Measurements from ENCODE around the gene DHRS2.
A peak's percentile ranks its signal among the peaks of the same experiment; 100 is the strongest.
"Not testable (repeated sequence)": the region's sequence is repeated elsewhere in the genome, so short reads cannot be mapped to it uniquely, and the experiment has no call there.

Gene DHRS2, protein sequence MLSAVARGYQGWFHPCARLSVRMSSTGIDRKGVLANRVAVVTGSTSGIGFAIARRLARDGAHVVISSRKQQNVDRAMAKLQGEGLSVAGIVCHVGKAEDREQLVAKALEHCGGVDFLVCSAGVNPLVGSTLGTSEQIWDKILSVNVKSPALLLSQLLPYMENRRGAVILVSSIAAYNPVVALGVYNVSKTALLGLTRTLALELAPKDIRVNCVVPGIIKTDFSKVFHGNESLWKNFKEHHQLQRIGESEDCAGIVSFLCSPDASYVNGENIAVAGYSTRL

DNA sequence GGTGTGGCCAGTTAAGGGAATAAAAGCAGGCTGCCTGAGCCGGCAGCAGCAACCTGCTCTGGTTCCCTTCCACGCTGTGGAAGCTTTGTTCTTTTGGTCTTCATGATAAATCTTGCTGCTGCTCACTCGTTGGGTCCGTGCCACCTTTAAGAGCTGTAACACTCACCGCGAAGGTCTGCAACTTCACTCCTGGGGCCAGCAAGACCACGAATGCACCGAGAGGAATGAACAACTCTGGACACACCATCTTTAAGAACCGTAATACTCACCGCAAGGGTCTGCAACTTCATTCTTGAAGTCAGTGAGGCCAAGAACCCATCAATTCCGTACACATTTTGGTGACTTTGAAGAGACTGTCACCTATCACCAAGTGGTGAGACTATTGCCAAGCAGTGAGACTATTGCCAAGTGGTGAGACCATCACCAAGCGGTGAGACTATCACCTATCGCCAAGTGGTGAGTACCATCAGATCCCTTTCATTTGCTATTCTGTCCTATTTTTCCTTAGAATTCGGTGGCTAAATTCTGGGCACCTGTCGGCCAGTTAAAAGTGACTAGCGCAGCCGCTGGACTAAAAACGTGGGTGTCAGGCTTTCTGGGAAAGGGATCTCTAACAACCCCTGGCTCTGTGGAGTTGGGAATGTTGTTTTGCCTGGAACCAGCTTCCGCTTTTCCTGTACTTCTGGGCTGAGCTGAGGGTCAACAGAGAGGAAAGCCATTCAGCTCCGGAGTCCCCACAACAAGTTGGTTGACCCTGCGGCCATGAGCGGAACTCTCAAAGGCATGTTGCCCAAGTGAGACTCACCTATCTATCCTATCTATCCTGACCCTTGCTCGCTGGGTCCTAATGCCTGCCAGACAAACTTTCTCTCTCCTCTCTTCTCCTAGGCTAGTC lies at the start of gene DHRS2:
DHRS2 (plus strand) TSS at position 48 of the 895 bp plus-strand sequence. CDS start 2,501 bp downstream, outside the sequence.
- DNase-seq, result no peak

DNA sequence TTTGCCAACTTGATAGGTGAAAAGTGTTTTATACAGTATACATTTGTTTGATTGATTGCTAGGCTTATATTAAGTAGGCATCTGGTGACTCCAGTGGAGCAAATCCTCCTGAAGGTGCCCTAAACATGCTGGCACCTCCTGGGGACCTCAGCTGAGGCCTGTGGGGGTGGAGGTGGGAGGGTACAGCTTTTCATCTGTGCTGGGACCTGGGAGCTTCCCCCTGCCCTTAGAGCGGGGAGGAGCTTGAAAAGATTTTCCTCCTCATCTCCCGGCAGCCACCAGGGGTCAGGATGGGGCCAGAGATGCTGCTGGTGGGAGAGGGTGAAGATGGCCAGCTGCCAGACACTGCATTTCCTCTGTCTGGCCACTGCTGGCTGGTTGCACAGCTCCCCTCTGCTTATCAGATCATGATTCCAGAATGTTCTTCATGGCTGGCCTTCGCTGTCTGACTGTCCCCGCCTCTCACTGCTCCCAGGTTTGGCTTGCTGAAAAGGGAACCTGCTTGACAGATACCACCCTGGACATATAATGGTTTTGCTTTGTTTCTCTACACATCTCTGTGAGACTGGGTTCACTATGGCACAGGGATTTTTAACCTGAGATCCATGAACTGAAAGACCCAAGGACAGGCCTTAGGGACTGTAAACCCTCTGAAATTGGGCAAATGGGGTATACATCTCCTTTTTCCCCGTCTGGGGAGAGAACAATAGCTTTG lies 47.1 kb upstream of the DHRS2 start:
- peak; percentile 93 for DNase-seq

DNA sequence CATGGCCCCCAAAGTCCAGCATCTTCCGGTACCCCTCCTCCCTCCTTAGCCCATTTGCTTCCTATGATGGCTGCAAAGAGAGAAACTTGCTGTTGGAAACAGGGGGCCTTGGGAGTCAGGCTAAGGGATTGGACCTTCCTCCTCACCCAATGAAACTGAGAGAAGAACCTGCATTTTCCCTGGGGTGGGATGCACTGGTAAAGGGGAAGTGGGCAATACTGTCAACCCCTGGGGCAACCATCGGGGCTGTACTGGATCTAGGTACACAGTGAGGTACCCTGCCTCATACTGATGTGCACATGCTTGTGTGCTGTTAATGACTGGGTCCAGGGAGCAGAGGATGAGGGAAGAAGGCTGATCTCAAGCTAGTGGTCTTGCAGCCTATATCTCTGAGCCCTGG lies 46.6 kb upstream of the DHRS2 start:
- no peak for DNase-seq

DNA sequence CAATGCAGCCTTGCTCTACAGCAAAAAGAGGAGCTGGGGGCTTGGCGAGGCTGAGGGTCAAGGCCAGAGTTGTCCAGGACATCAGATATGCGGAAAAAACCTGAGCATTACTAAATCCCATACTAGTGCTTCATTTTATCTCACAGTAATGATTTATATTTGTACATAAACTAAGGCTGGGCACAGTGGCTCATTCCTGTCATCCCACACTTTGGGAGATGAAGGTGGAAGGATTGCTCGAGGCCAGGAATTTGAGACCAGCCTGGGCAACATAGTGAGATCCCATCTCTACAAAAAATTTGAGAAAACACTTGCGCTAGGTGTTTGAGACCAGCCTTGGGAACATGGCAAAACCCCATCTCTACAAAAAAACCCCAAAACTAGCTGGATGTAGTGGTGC lies 46.0 kb upstream of the DHRS2 start:
- DNase-seq, result no peak

DNA sequence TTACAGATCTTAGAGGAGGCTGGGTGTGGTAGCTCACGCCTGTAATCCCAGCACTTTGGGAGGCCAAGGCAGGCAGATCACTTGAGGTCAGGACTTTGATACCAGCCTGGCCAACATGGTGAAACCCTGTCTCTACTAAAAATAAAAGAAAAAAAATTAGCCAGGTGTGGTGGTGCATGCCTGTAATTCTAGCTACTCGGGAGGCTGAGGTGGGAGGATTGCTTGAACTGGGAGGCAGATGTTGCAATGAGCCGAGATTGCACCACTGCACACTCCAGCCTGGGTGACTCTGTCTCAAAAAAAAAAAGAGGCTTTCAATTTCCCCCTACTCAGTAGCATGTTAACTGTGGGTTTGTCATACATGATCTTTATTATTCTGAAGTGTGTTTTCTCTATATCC lies 42.0 kb upstream of the DHRS2 start:
- DNase-seq, result not testable (repeated sequence)

DNA sequence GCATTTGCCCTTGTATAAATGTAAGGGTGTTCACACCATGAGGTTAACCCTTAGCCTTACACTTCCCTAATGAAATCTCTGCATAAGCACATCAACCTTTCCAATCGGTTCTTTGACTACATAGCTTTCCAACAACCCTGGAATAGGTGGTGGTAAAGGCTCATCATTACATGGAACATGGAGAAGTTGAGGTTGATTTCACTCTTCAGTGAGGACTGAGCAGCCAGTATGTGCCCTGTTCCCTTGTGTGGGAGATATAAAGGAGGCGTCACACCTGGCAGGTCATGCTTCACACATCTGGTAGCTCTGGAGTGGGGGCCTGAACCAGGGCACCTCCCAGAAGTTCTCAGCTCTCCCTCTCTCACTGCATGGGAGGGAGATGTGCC lies 35.8 kb upstream of the DHRS2 start:
- no peak for DNase-seq

DNA sequence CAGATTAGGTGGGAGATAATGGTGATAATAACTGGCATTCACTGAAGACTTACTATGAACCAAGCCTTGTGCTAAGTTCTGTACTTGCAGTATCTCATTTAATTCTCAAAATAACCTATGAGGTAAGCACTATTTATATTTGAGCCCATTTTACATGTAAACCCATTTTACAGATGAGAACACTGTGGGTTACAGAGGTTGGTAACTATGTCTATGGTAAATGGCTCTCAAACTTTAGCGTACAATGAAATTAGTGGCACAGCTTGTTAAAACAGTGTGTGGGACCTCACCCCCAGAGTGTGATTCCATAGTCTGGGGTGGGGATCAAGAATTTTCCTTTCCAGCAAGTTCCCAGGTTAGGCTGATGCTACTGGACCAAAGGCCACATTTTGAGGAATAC lies 35.4 kb upstream of the DHRS2 start:
- DNase-seq, result no peak

DNA sequence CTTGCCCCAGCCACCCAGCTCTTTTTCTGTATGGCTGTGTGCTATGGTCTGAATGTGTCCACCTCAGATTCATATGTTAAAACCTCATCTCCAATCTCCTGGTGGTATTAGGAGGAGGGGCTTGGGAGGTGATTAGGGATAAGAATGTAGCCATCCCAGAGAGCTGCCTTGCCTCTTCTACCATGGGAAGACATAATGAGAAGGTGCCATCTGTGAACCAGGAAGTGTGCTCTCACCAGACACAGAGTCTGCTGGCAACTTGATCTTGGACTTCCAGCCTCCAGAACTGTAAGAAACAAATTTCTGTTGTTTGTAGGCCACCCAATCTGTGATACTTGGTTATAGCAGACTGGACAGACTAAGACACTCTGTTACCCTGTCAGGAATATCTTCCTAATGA lies 34.7 kb upstream of the DHRS2 start:
- DNase-seq, result no peak

DNA sequence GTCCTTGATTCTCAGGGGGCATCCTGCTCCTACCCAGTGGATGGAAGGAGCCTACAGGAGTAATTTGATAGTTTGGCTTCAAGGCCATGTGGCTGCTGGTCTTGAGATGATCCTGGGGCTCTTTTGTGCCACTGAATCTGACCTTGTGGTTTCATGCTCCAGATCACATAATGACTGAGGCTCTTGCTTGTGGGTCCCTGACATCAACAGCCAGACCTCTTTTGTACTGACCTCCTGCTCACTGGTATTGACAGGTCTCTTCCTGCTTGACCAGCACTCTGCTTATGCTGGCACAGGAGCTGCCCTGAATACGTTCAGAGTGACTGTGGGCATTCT lies 34.4 kb upstream of the DHRS2 start:
- DNase-seq, result no peak

DNA sequence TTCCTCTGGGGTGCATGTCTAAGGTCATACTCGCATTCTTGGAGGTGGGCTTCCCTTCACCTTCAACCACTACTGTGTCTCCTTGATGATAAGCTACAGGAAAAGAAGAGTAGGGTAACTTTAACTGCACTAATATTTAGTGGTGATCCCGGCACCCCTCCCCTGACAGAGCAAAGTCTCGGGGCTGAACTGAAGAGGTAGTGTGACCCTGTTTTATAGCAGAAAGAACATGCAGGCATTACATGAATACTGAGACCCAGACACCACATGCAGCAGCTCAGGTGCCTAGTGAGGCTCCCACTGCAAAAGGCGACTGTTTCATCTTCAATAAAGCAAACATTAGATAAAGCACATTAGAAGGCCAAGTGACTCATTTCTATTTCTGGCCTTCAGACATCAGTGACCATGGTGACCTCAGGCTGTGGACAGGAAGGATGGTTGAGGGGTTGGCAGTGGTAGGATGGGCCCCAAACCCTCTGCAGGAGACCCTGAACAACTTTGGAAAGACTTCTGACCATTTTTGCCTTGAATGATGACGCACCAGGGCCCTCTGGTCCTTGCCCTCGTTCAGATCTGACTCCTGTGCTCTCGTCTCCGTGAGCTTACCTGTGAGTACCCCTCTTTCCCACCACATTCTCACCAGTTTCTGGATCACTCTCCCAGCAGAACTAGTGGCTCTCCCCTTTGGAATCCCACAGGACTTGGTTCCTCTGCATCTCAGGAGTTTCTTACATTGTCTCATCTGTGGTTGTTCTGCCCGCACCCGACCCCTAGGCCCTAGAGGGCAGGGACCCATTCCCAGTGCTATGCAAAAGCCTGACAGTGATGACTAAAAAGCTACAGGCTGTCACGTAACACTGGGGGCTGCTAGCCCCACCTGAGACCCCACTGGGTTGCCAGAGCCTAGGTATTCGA lies 33.7 kb upstream of the DHRS2 start:
- no peak for DNase-seq

DNA sequence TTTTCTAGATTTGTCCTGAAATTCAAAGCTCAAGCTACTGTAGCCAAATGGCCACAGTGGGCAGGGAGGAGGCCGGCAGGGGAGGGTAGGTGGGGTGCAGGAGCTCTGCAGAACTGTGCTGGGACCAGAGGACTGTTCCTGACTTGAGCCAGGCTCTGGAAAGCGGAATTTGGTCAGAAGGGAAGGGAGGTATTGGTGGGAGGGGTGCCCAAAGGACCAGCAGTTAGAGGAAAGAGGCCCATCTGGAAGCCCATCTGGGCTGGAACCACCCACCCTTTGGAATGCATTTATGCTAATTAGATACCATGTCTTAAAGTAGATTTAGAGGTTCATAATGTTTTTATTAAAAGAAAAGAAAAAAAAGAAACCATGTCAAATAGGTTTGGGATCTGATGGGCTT lies 33.1 kb upstream of the DHRS2 start:
- DNase-seq, result no peak

DNA sequence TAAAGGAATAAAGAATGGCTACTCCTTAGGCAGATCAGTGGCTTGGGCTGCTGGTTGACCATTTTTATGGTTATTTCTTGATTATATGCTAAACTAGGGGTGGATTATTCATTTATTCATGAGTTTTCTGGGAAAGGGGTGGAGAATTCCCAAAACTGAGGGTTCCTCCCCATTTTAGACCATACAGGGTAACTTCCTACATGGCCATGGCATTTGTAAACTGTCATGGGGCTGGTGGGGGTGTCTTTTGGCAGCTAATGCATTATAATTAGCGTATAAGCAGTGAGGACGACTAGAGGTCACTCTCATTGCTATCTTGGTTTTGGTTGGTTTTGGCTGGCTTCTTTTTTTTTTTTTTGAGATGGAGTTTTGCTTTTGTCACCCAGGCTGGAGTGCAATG lies 32.0 kb upstream of the DHRS2 start:
- no peak for DNase-seq

DNA sequence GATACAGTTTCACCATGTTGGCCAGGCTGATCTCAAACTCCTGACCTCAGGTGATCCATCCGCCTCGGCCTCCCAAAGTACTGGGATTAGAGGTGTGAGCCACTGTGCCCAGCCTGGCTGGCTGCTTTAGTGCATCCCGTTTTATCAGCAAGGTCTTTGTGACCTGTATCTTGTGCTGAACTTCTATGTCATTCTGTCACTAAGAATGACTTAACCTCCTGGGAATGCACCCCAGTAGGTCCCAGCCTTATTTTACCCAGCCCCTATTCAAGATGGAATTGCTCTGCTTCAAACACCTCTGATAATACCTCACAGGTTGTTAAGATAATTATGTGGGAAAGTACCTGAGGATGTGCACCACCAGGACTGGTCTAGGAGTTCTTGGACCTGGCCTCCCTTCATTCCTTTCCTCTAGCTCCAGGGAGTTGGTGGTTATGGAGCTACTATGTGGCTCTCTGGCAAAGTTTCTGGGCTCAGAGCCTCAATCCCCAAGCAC lies 31.4 kb upstream of the DHRS2 start:
- no peak for DNase-seq

DNA sequence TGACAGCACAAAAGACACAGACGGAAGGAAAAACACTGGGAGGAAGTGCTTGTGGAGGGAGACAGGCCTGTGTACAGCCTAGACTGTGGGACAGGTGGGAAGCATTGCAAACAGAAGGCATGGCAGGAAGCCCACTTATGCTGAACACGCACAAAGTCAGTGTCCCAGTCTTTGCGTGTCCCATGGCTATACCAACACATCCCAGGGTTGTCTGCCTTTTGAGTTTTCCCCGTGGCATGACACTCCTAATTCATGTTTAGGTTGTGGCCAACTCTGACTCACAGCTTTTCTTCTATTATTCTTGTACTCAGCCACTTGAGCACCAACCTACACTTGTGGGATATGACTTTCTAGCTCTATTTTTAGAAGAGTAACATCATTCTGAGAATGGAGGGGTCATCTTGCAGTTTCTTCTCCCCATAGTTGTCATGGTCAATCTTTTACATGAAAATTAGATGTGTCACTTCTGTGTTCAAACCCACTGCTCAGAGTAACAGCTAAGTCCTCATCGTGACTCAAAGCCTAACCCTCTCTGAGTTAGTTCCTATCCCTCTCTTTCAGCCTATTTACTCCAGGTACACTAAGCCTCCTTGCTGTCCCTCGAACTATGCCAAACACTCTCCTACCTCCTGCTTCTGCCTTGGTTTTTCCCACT lies 30.1 kb upstream of the DHRS2 start:
- peak; percentile 32 for DNase-seq

DNA sequence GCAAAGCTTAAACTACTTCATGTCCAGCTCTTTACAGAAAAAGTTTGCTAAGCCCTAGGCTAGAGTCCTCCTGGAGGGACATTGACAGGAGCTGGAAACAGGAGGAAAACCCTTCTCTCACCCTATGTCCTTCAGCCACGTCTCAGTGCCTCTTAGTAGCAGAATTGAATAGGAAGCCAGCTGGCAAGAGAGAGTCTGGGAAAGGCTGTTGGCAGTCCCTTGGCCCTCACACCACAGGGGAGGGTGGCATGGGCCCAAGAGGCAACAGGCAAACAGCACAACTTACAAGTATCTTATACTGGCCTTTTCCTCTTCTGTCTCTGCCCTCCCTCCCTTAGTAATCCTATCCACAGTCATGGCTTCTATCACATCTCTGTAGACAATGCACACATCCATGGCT lies 27.7 kb upstream of the DHRS2 start:
- no peak for DNase-seq

DNA sequence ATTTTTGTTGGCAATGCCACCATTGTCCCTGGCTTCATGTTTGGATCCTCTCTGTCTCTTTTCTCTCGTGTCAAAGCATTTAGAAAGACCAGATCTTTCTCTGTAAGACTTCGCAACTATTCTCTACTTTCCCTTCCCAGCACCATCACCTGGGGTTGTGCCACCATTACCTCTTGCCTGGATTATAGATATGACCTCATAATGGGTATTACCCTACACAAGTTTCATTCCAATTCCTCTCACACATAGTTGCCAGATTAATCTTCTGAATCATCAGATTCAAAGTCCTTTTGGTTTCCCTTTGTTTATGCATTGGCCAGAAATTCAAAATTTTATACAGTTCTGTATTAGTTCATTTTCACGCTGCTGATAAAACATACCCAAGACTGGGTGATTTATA lies 27.2 kb upstream of the DHRS2 start:
- no peak for DNase-seq

DNA sequence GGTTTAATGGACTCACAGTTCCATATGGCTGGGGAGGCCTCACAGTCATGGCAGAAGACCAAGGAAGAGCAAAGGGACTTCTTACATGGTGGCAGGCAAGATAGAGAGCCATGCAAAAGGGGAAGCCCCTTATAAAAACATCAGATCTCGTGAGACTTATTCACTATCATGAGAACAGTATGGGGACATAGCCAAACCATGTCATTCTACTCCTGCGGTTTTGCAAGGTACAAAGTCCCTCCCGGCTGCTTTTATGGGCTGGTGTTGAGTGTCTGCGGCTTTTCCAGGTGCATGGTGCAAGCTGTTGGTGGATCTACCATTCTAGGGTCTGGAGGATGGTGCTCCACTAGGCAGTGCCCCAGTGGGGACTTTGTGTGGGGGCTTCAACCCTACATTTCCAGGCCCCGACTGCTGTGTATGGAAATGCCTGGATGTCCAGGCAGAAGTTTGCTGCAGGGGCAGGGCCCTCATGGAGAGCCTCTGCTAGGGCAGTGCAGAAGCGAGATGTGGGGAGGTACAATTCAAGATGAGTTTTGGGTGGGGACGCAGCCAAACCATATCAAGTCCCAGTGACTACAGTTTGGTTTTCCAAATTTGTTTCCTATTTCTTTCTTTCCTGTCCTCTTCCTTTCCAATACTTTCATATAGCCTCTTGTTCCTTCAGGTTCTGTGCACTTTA lies 26.6 kb upstream of the DHRS2 start:
- DNase-seq, result not testable (repeated sequence)

DNA sequence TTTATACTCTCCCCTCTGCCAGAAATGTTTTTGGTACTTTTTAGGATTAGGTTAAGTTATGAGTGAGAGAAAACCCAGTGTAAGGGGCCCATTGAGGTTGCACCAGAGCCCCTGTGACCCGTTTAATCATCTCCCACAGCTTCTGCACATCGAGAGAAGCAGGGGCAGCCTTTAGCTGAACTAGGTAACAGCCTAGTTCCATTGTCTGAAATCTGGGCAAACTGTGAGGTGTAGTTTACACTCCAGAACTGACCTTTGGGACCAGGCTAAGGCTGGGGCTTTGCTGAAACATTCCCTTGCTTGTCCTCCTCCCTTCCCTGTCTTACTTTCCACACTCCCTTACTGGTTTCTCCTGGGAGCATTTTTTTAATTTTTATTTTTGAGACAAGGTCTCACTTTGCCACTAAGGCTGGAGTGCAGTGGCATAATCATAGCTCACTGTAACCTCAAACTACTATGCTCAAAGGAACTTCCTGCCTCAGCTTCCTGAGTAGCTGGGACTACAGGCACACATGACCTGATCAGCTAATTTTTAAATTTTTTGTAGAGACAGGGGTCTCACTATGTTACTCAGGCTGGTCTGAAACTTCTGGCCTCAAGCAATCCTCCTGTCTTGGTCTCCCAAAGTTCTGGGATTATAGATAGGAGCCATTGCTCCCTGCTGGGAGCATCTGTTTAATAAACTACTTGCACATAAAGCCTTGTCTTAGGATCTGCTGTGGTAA lies 25.9 kb upstream of the DHRS2 start:
- no peak for DNase-seq

DNA sequence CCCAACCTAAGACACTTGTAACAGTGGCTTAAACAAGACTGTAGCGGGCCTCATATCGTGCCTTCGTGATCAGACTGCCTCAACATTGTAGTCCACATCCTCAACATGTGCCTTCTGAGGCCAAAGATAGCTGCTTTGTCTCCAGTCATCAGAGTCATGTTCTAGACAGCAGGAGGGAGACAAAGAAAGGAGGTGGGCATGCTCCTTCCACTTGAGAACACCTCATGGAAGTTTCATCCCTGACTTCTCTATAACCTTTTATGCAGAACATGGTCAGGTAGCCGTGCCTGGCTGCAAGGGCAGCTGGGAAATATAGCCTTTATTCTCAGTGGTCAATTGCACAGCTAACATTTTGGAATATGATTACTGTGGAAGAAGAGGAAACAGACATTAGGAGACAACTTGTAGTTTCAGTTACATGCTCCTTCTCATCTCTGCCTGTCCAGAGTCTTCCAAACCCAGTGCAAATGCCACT lies 25.3 kb upstream of the DHRS2 start:
- DNase-seq, result no peak

DNA sequence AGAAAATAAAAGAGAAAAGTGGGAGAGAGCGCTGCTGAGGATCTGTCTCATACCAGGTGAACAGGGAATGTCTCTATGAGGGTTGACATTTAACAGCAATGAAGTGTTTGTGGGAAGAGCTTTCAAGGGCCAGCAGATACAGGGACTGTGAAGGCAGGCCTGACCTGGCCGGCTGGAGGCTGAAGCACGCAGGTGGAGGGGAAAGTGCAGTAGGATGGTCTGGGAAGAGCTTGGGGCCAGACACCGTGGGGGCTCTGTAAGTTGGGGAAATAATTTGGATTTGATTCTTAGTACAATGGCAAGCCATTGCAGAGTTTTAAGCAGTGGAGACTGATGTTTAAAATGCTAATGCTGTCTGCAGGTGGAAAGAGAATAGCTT lies 23.8 kb upstream of the DHRS2 start:
- no peak for DNase-seq

DNA sequence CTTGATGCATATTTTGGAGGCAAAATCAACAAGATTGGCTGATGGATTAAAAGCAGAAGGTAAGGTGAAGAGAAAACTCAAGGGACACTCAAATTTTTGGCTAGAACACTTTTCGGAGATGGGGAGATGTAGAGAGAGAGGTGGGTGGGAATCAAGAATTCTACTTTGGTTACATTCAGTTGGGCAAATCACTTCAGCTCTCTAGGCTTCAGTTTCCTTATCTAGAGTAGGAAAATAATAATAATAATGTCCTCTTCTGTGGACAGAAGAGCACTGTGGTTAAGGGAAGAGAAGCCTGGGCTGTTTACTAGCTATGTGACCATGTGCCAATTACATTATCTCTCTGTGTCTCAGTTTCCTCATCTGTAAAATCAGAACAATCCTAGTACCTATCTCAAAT lies 23.4 kb upstream of the DHRS2 start:
- DNase-seq, result no peak

Data from femur (tissue), 1 donor.